Fibroblast of pulmonary artery (primary cell): ENCODE data around the gene ATP5F1D.

ENCODE experiments used
- DNase-seq: peaks from one replicate; pipeline ENCODE4 v3.0.0-alpha.2; 2010; ENCODE audit warnings: low read depth
- H3K4me3 ChIP-seq: replicated peaks from 2 replicates; pipeline ENCODE4 v1.5.1; 2011; ENCODE audit warnings: low read depth, mild to moderate bottlenecking, control low read depth, low read length, moderate library complexity
- TF ChIP-seq, protein P1 (sequence below): IDR thresholded peaks from 2 replicates; pipeline ENCODE4 v1.5.1; 2011; ENCODE audit warnings: mild to moderate bottlenecking, control low read depth, low read length, inconsistent platforms; ENCODE audit errors: missing control alignments

The ATP5F1D gene

DNA sequence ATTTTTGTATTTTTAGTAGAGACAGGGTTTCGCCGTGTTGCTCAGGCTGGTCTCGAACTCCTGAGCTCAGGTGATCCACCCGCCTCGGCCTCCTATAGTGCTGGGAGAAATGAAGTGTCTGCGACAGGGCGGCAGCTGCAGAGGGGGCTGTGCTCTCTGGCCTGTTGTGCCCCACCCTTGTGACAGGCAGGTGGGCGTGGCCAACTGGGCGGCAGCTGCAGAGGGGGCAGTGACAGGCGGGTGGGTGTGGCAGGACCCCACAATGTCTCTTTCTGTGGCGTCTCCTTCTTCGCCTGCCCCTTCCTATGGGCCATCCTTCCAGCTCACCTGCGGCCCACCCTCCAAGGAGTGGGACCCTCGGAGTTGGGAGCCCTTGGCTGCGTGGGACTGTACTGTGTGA, 24.2 kb upstream of the ATP5F1D start:
- TF ChIP-seq, protein P1, sequence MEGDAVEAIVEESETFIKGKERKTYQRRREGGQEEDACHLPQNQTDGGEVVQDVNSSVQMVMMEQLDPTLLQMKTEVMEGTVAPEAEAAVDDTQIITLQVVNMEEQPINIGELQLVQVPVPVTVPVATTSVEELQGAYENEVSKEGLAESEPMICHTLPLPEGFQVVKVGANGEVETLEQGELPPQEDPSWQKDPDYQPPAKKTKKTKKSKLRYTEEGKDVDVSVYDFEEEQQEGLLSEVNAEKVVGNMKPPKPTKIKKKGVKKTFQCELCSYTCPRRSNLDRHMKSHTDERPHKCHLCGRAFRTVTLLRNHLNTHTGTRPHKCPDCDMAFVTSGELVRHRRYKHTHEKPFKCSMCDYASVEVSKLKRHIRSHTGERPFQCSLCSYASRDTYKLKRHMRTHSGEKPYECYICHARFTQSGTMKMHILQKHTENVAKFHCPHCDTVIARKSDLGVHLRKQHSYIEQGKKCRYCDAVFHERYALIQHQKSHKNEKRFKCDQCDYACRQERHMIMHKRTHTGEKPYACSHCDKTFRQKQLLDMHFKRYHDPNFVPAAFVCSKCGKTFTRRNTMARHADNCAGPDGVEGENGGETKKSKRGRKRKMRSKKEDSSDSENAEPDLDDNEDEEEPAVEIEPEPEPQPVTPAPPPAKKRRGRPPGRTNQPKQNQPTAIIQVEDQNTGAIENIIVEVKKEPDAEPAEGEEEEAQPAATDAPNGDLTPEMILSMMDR, result no peak
- no peak for DNase-seq
- no peak overlapping the region for H3K4me3 ChIP-seq

DNA sequence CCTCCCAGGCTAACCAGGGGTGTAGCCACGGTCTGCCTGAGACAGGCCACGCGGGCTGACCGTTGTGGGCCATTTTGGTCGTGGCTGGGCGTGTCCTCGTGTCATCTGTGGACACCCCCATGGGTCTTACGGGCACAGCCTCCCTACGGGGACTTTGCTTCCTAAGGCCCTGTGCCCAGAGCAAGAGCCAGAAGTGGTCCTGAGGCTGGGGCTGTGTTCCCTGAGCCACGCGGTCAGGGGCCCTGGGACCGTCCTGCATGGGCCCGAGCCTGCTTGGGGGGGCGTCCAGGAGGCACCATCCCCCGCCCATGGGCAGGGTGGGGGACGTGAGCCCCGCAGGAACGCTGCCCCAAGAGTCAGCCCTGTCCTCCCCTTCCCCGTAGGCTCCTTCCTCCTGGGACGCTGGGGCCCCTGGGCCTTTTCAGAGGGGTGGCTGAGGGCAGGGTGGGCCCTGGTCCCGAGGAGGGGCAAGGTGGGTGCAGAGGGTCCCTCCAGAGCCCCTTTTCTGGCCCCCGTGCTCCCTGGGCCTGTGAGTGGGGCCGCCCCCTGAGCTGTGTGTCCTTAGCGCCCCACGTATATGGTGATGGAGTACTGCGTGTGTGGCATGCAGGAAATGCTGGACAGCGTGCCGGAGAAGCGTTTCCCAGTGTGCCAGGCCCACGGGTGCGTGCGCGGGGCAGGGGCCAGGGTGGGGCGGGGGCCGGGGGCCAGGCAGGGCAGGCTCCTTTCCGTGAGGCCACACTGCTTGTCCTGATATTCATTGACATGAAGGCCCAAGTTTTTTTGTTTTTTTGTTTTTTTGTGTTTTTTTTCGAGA, 22.6 kb upstream of the ATP5F1D start:
- no peak overlapping the region for H3K4me3 ChIP-seq
- DNase-seq, result no peak
- TF ChIP-seq, protein P1, result no peak

DNA sequence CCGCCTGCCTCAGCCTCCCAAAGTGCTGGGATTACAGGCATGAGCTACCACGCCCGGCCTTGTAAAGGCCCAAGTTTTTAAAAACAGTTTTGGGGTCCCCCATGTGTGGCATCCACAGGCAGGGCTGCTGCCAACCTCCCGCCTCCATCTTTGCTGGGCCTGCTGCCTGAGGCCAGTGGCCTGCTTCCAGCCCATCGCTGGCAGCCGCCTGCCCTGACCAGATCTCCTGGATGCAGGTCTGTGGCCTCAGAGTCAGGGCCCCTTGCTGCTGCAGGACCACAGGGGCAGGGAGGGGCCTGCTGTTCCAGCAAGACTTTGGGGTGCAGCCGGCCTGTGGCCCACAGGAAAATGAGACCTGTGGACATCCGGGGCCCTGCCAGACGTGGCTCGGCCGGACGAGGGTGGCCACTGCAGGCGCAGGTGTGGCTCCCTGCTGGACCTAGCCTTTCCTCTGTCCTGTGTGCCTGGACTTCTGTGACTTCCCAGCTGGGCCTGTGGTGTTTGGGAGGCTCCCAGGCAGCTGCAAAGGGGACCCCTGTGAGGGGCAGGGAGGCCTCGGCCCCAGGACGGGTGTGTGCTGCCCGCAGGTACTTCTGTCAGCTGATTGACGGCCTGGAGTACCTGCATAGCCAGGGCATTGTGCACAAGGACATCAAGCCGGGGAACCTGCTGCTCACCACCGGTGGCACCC, 21.6 kb upstream of the ATP5F1D start:
- TF ChIP-seq, protein P1, result no peak
- no peak for DNase-seq
- H3K4me3 ChIP-seq, result no peak overlapping the region

DNA sequence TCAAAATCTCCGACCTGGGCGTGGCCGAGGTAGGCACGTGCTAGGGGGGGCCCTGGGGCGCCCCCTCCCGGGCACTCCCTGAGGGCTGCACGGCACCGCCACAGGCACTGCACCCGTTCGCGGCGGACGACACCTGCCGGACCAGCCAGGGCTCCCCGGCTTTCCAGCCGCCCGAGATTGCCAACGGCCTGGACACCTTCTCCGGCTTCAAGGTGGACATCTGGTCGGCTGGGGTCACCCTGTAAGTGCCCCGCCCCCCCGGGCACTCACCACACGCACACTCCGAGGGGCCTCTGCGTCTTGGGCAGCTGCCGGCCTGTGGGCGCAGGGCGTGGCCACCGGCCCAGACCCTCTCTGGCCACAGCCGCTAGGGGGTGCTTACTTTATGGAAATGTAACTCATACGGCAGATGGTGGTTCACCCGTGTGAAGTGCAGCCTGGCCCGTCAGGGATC, 21.0 kb upstream of the ATP5F1D start:
- TF ChIP-seq, protein P1, result no peak
- no peak for DNase-seq
- no peak overlapping the region for H3K4me3 ChIP-seq

DNA sequence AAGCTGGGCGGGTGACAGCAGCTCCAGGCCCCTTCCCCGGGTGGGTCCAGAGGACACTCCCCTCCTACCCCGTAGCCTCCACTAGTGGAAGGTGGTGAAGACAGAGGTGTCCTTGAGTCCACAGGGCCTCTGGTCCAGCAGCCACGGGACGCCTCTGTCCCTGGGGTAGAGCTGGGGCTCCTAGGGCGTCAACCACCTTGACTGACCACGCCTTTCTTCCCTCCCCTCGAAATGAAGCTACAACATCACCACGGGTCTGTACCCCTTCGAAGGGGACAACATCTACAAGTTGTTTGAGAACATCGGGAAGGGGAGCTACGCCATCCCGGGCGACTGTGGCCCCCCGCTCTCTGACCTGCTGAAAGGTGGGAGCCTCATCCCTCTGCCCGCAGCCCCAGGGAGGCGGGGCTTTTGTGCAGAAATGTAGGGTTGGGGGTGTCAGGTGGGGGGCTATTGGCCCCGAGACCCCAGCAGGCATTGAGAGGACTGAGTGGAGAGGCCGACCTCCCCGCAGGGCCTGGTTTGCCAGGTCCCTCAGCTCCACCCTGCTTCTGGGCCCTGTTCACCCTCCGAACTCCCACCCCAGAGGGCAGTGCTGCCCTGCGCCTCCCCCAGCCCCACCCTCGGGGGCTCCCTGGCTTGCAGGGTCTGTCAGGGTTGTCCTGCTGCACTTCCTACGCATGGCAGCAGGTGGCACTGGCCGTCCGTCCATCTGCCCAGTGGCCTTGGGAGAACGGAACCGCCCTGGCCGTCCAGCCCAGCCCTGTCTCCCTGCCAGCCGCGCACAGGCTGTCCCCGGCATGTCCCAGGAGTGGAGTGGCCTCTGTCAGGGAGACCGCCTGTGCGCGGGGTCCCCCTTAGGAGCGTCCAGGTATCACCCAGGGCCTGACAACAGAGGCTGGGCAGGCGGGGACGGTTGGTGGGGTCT, 20.3 kb upstream of the ATP5F1D start:
- H3K4me3 ChIP-seq, result no peak overlapping the region
- TF ChIP-seq, protein P1, result peak; percentile 55
- DNase-seq, result peak; percentile 61

DNA sequence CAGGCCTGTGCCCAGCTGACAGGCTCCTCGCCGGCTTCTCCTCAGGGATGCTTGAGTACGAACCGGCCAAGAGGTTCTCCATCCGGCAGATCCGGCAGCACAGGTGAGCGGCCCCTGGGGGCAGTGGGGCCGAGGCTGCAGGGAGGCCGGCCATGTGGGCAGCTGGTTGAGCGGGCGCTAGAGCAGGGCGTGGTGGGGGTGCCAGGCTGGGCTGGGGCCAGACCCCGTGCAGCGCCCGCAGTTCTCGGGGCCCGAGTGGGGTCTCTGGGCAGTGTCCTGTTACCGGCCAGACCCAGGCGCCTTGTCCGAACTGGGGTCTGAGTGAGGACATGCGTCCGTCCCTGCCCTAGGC, 19.7 kb upstream of the ATP5F1D start:
- no peak overlapping the region for H3K4me3 ChIP-seq
- TF ChIP-seq, protein P1, result no peak

More for the DNA sequence above, 19.7 kb upstream of the ATP5F1D start:
- no peak for DNase-seq
